MG63 (cell line): ENCODE measurements around the gene GEMIN8. TPM values are rescaled to one million over a fixed set of nuclear protein-coding genes. Genes with fewer than 3 reads are reported as not detected.

Experiments used
- DNase-seq: peaks from one replicate; pipeline ENCODE4 v3.0.0-alpha.2; 2020
- H3K27me3 ChIP-seq: fragments of 250-450 bp; sonication (Bioruptor Pico); 2 replicates; pipeline ENCODE4 v1.5.1; 2020; ENCODE audit warnings: mild to moderate bottlenecking, moderate library complexity
- H3K36me3 ChIP-seq: fragments of 250-450 bp; sonication (Bioruptor Pico); 2 replicates; pipeline ENCODE4 v1.5.1; 2020; ENCODE audit warnings: mild to moderate bottlenecking, moderate library complexity
- H3K4me3 ChIP-seq: fragments of 250-450 bp; sonication (Bioruptor Pico); 2 replicates; pipeline ENCODE4 v1.5.1; 2020; ENCODE audit warnings: mild to moderate bottlenecking, moderate library complexity
- H3K9me3 ChIP-seq: fragments of 250-450 bp; sonication (Bioruptor Pico); 2 replicates; pipeline ENCODE4 v1.5.1; 2020; ENCODE audit warnings: mild to moderate bottlenecking, moderate library complexity
- total RNA-seq: library from RNA; depleted of rRNA; stranded (reverse); fragments of >200 nt; shearing (Covaris generic); gene quantifications from 2 replicates; pipeline ENCODE4 v1.2.3, GENCODE V29; 2014; ENCODE audit warnings: low replicate concordance

Gene GEMIN8
- total RNA-seq, 1 experiment from 2014 or later, result 14.6 TPM

DNA sequence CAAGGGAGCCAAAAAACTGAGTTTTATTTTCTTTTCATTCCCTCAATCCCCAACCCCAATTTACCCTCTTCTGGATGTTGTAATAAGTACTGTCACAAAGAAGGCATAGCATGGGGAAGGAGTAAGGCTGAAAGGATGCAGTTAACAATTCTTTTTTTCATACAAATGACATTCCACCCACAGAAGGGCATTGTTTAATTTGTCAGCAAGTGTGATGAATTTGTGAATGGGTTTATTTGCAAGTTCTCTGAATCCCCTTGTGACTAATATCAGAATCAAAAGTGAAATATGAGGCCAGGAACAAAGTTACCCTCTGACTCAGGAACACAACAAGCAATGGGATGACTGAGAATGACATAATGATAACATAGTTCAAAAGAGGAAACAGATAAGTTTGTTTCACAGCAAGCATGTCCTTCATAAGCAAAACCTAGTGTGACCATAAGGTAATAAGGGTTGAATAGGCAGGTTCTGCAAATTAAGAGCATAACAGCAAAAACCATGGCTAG lies 2.1 kb downstream of the GEMIN8 start:
- no peak for DNase-seq
- no peaks in the 10 kb centered on the region for H3K36me3 ChIP-seq
- H3K4me3 ChIP-seq, result no peak overlapping the region
- H3K27me3 ChIP-seq, result no peaks in the 10 kb centered on the region
- H3K9me3 ChIP-seq, result no peaks in the 10 kb centered on the region

DNA sequence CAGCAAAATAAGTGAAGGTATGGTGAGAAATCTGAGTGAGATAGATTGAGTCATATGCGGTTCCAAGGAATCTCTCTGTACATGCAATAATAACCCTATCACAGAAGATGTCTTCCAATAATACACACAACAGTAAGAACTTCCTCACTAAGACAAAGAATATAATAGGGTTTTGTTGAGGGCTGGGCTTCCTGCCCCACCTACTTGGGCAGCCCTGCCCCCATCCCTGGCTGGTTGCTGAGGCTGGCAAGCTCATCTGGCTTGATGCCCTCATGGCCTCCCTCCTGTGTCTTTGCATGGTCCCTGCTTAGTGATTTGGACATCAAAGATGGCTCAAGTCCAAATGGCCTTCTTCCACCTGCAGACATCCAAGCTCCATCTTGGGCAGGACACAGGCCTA lies 2.7 kb downstream of the GEMIN8 start:
- Histone ChIP-seq H3K9me3 (no peaks in the 10 kb centered on the region), H3K36me3 (no peaks in the 10 kb centered on the region; the same call in 1 of the 2 replicates), H3K4me3 (no peak overlapping the region), H3K27me3 (no peaks in the 10 kb centered on the region)
- DNase-seq, result peak; percentile 30

DNA sequence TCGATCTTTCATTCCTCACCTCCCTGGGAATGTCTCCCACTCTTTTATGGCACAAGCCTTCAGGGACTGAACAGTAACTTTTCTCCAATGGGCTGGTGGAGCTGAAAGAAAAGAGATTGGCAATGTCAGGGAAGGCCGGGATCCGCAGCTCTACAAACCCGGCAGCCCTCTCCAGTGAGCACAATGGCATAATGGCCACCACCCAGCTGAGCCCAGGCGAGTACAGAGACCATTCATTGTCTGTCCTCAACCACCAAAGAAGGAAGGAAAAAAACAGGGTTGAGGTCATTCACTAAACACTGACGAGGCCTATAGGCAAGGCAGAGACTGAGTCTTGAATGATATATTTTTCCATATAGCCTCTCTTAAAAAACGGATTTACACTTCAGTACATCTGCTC lies 3.6 kb downstream of the GEMIN8 start:
- Histone ChIP-seq H3K36me3 (no peaks in the 10 kb centered on the region; the same call in 1 of the 2 replicates), H3K9me3 (no peaks in the 10 kb centered on the region), H3K4me3 (no peak overlapping the region), H3K27me3 (no peaks in the 10 kb centered on the region)
- no peak for DNase-seq

DNA sequence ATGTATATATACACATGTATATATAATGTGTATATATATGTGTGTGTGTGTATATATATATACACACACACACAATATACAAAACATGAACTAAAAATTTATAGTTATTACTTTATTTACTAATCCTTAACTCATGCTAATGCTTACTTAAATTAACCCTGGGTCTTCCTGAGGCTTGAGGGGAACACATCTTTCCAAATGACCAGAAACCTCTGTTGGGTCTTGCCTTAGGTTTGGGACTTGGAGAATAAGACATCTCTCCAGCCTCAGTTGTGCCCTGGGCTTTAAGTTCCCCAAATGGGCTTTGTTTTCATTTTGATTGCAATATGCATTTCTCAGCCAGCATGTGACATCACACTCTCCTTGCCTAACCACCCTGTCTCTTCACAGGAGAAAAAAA lies 7.7 kb downstream of the GEMIN8 start:
- no peak for DNase-seq
- H3K9me3 ChIP-seq, result no peaks in the 10 kb centered on the region
- no peak overlapping the region for H3K4me3 ChIP-seq
- peaks cover 2% of the 10 kb centered on the region; the same call in 1 of the 2 replicates for H3K36me3 ChIP-seq
- H3K27me3 ChIP-seq, result no peaks in the 10 kb centered on the region

DNA sequence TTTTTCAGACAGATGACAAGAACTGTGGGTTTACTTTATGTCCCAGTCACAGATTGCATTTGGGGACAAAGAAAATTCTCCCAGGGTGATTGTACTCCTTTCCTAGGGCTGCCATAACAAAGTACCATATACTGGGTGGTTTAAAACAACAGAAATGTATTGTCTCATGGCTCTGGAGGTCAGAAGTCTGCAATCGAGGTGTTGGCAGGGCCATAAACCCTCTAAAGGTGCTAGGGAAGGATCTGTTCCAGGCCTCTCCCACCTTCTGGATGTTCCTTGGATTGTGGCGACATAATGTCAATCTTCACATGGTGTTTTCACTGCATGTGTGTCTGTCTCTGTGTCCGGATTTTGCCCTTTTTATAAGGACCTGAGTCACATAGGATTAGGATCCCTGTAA lies 12.3 kb downstream of the GEMIN8 start:
- no peaks in the 10 kb centered on the region for H3K9me3 ChIP-seq
- no peak for DNase-seq
- no peaks in the 10 kb centered on the region for H3K27me3 ChIP-seq
- H3K4me3 ChIP-seq, result no peak overlapping the region
- H3K36me3 ChIP-seq, result peaks cover 2% of the 10 kb centered on the region; the same call in 1 of the 2 replicates

DNA sequence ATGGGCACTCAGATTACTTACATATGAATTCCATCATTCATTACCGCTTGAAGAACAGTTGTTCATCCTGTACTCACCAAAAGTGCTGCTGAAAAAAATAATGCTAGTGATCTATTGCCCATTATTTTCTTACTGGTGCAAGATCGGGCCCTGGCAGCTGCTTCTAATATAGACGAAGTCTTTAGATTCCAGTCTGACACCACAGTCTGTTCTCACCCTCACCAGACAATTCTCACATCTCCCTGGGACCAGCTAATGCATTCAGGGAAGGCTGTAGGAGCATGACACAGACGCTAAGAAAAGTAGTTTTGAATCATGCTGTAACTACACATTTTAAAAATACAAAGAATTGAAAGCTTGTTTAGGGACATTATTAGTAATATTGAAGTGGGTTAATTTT lies 13.8 kb downstream of the GEMIN8 start:
- 0 out of 2 replicates have a peak, but pooled peaks cover 2% of the 10 kb centered on the region for H3K36me3 ChIP-seq
- H3K27me3 ChIP-seq, result no peaks in the 10 kb centered on the region
- no peak overlapping the region for H3K4me3 ChIP-seq
- no peak for DNase-seq
- no peaks in the 10 kb centered on the region for H3K9me3 ChIP-seq

DNA sequence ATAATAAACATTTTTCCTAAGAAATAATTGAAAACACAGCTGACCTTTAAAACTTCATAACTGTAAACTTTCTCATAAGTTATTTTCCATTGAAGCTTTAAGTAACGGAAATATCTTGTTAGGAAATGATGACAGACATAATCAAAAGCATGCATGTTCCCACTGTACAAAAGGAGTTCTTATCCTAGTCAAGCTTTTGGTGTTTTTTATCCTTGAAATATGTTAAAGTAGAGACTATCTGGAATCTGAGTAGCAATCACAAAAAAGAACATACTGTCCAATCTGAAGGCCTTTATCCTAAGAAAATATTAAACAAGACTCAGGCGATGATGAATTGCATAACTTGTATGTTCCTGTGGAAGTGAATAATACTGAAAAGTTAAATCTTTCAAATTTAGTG lies 14.4 kb downstream of the GEMIN8 start:
- H3K4me3 ChIP-seq, result no peak overlapping the region
- H3K9me3 ChIP-seq, result no peaks in the 10 kb centered on the region
- no peaks in the 10 kb centered on the region for H3K27me3 ChIP-seq
- no peak for DNase-seq
- H3K36me3 ChIP-seq, result 0 out of 2 replicates have a peak, but pooled peaks cover 2% of the 10 kb centered on the region

DNA sequence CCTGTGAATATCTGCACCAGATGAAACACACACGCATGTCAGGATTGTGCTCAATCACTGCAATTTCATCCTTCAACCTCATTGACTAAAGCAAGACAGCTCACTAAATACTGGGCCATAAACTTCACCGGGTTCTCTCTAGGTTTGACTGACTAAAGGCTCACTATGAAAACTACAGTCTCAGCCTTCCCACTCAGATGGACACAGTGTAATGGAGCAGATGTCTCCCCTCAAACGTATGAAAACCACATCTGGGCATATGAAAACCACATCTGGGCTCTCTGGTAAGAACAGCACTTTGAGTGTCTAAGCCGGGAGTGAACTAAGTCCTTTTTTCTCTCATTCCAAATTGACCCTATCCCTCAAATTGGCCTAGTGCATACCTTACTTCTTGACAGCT lies 15.2 kb downstream of the GEMIN8 start:
- Histone ChIP-seq H3K4me3 (no peak overlapping the region), H3K27me3 (no peaks in the 10 kb centered on the region), H3K9me3 (no peaks in the 10 kb centered on the region), H3K36me3 (0 out of 2 replicates have a peak, but pooled peaks cover 2% of the 10 kb centered on the region)
- DNase-seq, result no peak

DNA sequence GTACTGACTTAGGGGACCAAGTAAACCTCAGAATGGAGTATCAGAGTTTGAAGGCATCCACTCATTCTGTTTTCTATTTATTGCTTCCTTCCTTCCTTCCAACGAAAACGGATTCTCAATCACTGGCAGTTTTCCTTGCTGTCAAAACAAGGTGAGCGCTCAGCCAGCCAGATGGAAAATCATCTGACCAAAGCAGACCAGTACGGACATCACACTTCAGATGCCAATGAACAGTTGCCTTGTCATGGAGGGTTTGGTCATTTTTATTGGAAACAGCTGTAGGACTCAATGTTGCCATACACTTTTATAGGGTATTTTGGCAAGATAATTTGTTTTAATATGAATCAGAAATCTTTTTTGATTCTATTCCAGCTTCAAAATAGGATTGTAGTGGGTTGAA lies 16.6 kb downstream of the GEMIN8 start:
- H3K4me3 ChIP-seq, result no peak overlapping the region
- DNase-seq, result no peak
- 0 out of 2 replicates have a peak, but pooled peaks cover 2% of the 10 kb centered on the region for H3K36me3 ChIP-seq
- H3K9me3 ChIP-seq, result no peaks in the 10 kb centered on the region
- H3K27me3 ChIP-seq, result no peaks in the 10 kb centered on the region

DNA sequence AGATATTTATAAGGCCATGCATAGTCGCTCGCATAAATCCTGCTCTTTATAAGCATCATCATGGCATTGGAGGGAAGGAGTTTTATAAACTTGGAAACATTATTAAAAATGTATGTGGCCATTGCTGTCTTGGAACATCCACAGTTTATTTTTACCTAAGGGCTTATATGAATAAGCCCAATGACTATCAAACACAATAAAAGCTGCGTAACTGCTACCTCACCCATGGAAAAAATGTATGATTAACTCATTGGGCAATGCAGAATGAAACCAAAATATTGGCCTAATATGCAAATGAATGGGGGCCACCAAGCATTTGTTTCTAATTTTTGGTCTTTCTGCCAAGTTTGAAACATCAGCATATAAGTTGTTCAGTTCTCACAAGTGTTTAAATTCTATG lies 19.1 kb downstream of the GEMIN8 start:
- no peaks in the 10 kb centered on the region for H3K36me3 ChIP-seq
- H3K9me3 ChIP-seq, result no peaks in the 10 kb centered on the region
- no peak overlapping the region for H3K4me3 ChIP-seq
- DNase-seq, result no peak
- no peaks in the 10 kb centered on the region for H3K27me3 ChIP-seq

DNA sequence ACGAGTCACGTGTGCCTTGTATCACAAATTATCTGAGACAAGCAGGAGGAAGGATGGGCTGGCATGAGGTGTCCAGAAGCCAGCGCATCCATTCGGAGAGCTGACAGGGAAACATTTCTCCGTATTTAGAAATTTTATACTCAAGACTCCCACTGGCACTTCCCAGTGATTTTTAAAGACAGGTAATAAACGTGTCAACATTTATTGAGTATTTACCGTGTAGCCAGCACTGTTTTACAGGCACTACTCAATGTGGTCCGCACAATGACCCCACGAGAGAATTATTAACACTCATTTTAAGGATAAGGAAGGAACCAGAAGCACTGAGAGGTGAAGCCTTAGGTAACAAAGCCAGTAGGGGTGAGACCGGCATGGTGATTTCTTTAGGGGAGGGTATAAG lies 23.2 kb downstream of the GEMIN8 start:
- Histone ChIP-seq H3K4me3 (no peak overlapping the region), H3K9me3 (no peaks in the 10 kb centered on the region), H3K27me3 (no peaks in the 10 kb centered on the region), H3K36me3 (no peaks in the 10 kb centered on the region)
- no peak for DNase-seq

DNA sequence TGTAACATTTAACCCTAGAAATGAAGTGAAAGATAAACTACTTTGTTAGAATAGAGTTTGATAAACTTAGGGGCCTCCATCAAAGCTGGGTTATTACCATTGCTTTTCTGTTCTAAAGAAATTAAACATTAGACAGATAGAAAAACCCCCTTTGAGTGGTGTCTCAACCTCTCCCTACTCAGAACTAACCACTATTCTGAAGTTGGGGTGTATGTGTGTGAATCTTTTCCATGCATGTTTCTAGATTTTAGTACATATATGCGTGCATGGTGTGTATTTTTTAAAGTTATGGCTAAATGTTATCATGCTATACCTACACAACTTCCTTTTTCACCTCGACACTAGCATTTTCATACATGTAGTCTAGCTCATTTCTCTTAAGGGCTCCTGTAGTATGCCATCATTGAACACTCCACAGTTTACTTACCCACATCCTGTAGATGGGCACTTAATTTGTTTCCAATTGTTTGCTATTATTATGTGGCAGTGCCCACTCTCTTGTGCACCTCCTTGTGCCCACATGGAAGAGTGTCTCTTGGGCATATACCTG lies 25.7 kb downstream of the GEMIN8 start:
- Histone ChIP-seq H3K36me3 (no peaks in the 10 kb centered on the region), H3K27me3 (no peaks in the 10 kb centered on the region), H3K9me3 (no peaks in the 10 kb centered on the region), H3K4me3 (no peak overlapping the region)
- DNase-seq, result no peak

DNA sequence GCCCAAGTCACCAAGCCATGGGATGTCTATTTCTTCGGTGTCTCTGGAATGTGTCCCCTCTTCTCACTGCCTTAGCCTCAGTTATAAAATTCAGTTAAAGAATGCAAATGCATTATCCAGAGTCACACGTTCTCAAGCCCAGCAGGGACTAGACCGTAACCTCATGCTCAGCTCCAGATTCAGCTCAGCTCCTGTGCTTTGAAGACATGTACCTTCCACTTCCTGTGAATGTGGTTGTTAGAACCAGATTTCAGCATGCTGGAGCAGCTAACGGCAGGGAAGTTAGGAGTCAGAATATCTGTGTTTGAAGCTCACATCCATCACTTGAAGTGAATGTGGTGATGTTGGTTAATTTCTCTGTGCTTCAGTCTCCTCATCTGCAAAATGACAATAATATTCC lies 26.7 kb downstream of the GEMIN8 start:
- no peak for DNase-seq
- H3K27me3 ChIP-seq, result no peaks in the 10 kb centered on the region
- no peaks in the 10 kb centered on the region for H3K36me3 ChIP-seq
- no peaks in the 10 kb centered on the region for H3K9me3 ChIP-seq
- no peak overlapping the region for H3K4me3 ChIP-seq

DNA sequence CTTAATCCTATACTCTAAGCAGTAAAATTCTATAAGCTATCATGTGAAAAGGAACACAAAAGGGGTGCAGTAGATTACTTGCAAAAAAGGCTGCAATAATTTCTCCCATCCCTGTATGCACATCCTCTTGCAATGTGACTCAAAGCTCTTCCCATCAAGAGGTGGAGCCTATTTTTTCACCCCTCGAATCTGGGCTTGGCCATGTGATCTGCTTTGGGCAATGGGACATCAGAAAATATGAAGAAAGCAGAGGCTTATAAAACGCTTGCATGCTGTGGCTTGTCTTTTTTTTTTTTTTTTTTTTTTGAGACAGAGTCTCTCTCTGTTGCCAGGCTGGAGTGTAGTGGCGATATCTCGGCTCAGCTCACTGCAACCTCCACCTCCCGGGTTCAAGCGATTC lies 33.0 kb downstream of the GEMIN8 start:
- DNase-seq, result no peak
- no peak overlapping the region for H3K4me3 ChIP-seq
- no peaks in the 10 kb centered on the region for H3K36me3 ChIP-seq
- no peaks in the 10 kb centered on the region for H3K9me3 ChIP-seq
- no peaks in the 10 kb centered on the region for H3K27me3 ChIP-seq

DNA sequence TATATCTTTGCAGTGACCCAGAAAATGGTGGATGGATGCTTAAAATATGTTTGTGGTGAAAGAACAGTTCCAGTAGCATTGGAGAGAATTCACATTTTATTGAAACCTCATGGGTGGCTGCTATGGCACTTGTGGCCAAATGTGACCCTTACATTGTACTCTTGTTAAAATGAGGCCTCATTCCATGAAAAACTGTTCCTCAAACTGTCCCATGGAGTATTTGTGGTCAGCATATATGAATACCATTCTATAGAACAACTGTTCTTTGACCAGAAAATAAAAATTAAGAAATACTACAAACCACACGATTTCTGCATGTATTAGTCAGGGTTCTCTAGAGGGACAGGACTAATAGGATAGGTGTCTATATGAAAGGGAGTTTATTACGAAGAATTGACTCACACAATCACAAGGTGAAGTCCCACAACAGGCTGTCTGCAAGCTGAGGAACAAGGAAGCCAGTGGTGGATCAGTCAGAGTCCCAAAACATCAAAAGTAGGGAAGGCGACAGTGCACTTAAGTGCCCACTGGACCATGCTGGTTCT lies 35.1 kb downstream of the GEMIN8 start:
- no peaks in the 10 kb centered on the region for H3K9me3 ChIP-seq
- H3K36me3 ChIP-seq, result no peaks in the 10 kb centered on the region
- no peaks in the 10 kb centered on the region for H3K27me3 ChIP-seq
- DNase-seq, result no peak
- H3K4me3 ChIP-seq, result no peak overlapping the region

DNA sequence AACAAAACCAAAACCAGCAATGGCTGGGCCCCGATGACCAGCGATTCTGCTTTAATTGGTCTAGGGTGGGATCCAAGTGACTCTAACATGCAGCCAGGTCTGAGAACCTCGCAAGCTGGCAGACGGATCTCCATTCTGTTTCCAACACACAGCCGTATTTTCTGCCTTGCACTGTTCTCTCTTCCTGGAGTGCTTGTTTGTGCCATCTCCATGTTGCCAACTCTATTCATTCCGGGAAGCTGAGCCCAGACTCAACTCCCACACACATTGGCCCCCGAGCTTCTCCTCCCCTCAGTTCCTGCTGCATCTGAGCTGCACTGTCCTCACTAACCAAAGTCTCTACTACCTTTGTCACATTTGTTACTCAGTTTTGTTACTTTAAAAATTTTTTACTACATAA lies 35.6 kb downstream of the GEMIN8 start:
- H3K36me3 ChIP-seq, result no peaks in the 10 kb centered on the region
- no peaks in the 10 kb centered on the region for H3K9me3 ChIP-seq
- H3K4me3 ChIP-seq, result no peak overlapping the region
- no peaks in the 10 kb centered on the region for H3K27me3 ChIP-seq
- no peak for DNase-seq

DNA sequence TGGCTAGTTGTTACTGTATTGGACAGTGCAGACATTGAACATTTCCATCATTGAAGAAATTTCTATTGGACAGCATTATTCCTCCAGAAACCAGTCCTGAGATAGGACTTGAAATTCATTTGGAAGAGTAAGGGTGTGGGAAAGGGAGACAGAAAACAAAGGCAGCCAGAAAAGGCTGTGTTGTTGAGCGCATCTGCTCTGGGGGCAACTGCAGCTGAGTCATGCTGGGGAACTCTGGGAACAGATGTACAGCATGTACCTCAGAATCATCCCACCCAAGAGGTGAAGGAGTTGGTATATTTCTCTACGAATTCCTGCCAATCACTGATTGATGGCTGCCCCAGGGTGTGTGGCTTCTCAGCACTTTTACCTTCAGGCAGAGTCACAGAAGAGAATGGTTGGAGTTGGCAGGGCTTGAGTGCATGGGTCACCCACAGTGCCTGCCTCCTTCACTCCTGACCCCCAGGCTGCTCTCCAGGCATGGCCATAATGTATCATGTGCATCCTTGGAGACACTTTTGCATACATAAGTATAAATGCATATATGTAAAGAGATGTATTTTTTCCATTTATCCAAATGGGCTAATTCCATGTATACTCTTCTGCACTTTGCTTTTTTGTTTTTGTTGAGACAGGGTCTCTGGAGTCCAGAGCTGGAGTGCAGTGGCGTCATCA lies 39.4 kb downstream of the GEMIN8 start:
- H3K4me3 ChIP-seq, result no peak overlapping the region
- H3K9me3 ChIP-seq, result no peaks in the 10 kb centered on the region
- no peaks in the 10 kb centered on the region for H3K27me3 ChIP-seq
- H3K36me3 ChIP-seq, result no peaks in the 10 kb centered on the region
- no peak for DNase-seq
